Calu3 (cell line): ENCODE measurements around the gene DNM1. TPM values are rescaled to one million over a fixed set of nuclear protein-coding genes. Genes with fewer than 3 reads are reported as not detected.

Source experiments
- BruUV-seq: library from RNA; stranded (reverse); fragments of 400-500 nt; replicated peaks from 2 replicates; lab custom pipeline; 2021; lab: Mats Ljungman, UMichigan
- CTCF ChIA-PET: fragments of 300-600 bp; sonication (Branson Sonifier 250); formaldehyde crosslinking; loops from one replicate; lab custom pipeline; 2022; ENCODE audit warnings: antibody characterized with exemption; lab: Charles Lee
- DNase-seq: peaks from one replicate; pipeline ENCODE4 v3.0.0; 2022
- H3K27ac Mint-ChIP-seq: one replicate; pipeline ENCODE4 v1.8.0; 2022; ENCODE audit warnings: mixed read lengths; ENCODE audit not compliant: unreplicated experiment
- H3K27me3 Mint-ChIP-seq: one replicate; pipeline ENCODE4 v1.8.0; 2022; ENCODE audit warnings: mixed read lengths; ENCODE audit not compliant: unreplicated experiment
- H3K36me3 Mint-ChIP-seq: one replicate; pipeline ENCODE4 v1.8.0; 2022; ENCODE audit warnings: mild to moderate bottlenecking, moderate library complexity, mixed read lengths; ENCODE audit not compliant: insufficient read depth, unreplicated experiment
- H3K4me1 Mint-ChIP-seq: one replicate; pipeline ENCODE4 v1.8.0; 2022; ENCODE audit warnings: mild to moderate bottlenecking, low read depth, mixed read lengths; ENCODE audit not compliant: unreplicated experiment
- H3K4me3 Mint-ChIP-seq: one replicate; pipeline ENCODE4 v1.8.0; 2022; ENCODE audit warnings: mild to moderate bottlenecking, low read depth, moderate library complexity, mixed read lengths; ENCODE audit not compliant: unreplicated experiment
- H3K9me3 Mint-ChIP-seq: one replicate; pipeline ENCODE4 v1.8.0; 2022; ENCODE audit warnings: low read depth, mixed read lengths; ENCODE audit not compliant: unreplicated experiment
- CTCF ChIP-seq: fragments of 200-600 bp; IDR thresholded peaks from one replicate; pipeline ENCODE4 v1.8.0; 2022; ENCODE audit warnings: antibody characterized with exemption; ENCODE audit not compliant: unreplicated experiment
- intact Hi-C: fragments of 100-400 bp; cut with micrococcal nuclease; formaldehyde crosslinking; loops from one replicate; pipeline ENCODE4 v1.10.0; 2022; ENCODE audit not compliant: unreplicated experiment
- total RNA-seq: library from RNA; stranded (reverse); gene quantifications from 2 replicates; pipeline ENCODE4 v1.2.3, GENCODE V29; 2022

DNM1 gene
- total RNA-seq, 1 experiment from 2014 or later, result 40.0 TPM

- no peak for DNase-seq
- Mint-ChIP-seq H3K4me3 (no peak overlapping the region), H3K9me3 (no peaks in the 10 kb centered on the region), H3K27me3 (no peaks in the 10 kb centered on the region), H3K27ac (no peak overlapping the region), H3K4me1 (no peaks in the 10 kb centered on the region), H3K36me3 (peaks cover 8% of the 10 kb centered on the region)
- BruUV-seq, result no TSS peak
- CTCF ChIA-PET, result interaction anchor here (0.8 kb wide), 1 partner anchor 13 kb away, joined by 3 read pairs; the partner anchor contains the start of genes GOLGA2 and SWI5
- TF ChIP-seq CTCF, result no peak
- intact Hi-C loops, result no loop called here
These were observed 85.3 kb downstream of the DNM1 start for GRCh38 chr9:128288273-128289004.

GRCh38 chr9:128292009-128292408 is 88.8 kb downstream of the DNM1 start:
- Mint-ChIP-seq H3K9me3 (no peaks in the 10 kb centered on the region), H3K27ac (no peak overlapping the region), H3K36me3 (peaks cover 6% of the 10 kb centered on the region), H3K27me3 (no peaks in the 10 kb centered on the region), H3K4me1 (no peaks in the 10 kb centered on the region), H3K4me3 (no peak overlapping the region)
- CTCF ChIA-PET, result interaction anchor here (0.6 kb wide), 1 partner anchor 255 kb away, joined by 3 read pairs; no protein-coding TSS in a partner anchor
- DNase-seq, result no peak
- no TSS peak for BruUV-seq
- intact Hi-C loops, result no loop called here
- no peak for TF ChIP-seq CTCF

DNA sequence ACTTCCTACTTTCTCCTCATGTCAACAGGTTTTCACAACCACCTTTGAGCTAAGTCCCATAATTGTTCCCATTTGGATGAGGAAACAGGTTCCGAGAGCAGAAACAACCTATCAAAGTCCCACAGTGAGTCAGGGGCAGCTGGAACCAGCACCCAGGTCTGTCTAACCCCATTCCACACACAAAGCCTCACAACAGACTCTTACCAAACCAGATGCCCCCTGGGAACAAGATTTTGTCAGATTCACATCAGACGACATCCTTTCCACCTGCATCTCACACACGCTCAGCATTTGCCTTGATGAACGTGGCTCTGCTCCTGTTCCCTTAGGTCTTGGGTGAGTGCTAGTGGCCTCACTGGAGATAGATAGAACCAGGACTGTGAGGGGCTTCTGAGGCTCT is 89.9 kb downstream of the DNM1 start:
- TF ChIP-seq CTCF, result no peak
- intact Hi-C loops, result no loop called here
- no TSS peak for BruUV-seq
- Mint-ChIP-seq H3K4me1 (no peaks in the 10 kb centered on the region), H3K4me3 (no peak overlapping the region), H3K27ac (no peak overlapping the region), H3K36me3 (peaks cover 4% of the 10 kb centered on the region), H3K9me3 (no peaks in the 10 kb centered on the region), H3K27me3 (no peaks in the 10 kb centered on the region)
- CTCF ChIA-PET, result no interaction called here
- DNase-seq, result no peak

DNA sequence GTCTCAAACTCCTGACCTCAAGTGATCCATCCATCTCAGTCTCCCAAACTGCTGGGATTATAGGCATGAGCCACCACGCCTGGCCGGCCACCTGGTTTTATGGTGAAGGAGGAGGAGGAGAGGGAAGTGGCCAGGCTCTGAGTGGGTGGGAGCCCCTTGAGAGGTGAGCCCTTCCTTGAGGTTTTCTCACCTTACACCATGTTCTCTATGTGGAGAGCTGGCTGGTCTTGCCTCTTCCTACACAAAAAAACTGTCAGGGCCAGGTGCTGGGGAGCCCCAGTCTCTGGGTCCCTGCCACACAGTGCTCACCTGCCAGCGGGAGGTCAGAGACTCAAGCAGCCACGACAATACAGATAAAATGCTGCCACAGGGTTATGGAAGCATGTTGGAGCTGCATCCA is 91.0 kb downstream of the DNM1 start:
- no TSS peak for BruUV-seq
- Mint-ChIP-seq H3K4me3 (no peak overlapping the region), H3K27ac (no peak overlapping the region), H3K27me3 (no peaks in the 10 kb centered on the region), H3K9me3 (no peaks in the 10 kb centered on the region), H3K36me3 (peaks cover 10% of the 10 kb centered on the region), H3K4me1 (peaks cover 9% of the 10 kb centered on the region)
- no peak for TF ChIP-seq CTCF
- DNase-seq, result no peak
- CTCF ChIA-PET, result interaction anchor here (1.8 kb wide), 1 partner anchor 68 kb away, joined by 7 read pairs; no protein-coding TSS in a partner anchor
- intact Hi-C loops, result loop anchor here (2.0 kb wide), 1 partner anchor 47 kb away; the partner anchor contains the start of gene SLC27A4
